NCI-H82 treated with DMSO at 0.1 percent for 48 hours (cell line): Measurements from ENCODE around the gene FAM53B.

ENCODE experiments used
- DNase-seq: peaks from one replicate; lab custom pipeline; 2025; ENCODE audit not compliant: unreplicated experiment; lab: John Stamatoyannopoulos, UW

FAM53B gene

GRCh38 chr10:124680675-124681074 lies 63.5 kb downstream of the FAM53B start:
- no peak for DNase-seq

GRCh38 chr10:124679401-124679800 lies 64.8 kb downstream of the FAM53B start:
- DNase-seq, result no peak

GRCh38 chr10:124678557-124679240 lies 65.5 kb downstream of the FAM53B start:
- DNase-seq, result no peak

- DNase-seq, result no peak
Observed at GRCh38 chr10:124677749-124678556, 66.2 kb downstream of the FAM53B start.

GRCh38 chr10:124677293-124677699 lies 66.9 kb downstream of the FAM53B start:
- no peak for DNase-seq

- no peak for DNase-seq
Observed at GRCh38 chr10:124676416-124677062, 67.6 kb downstream of the FAM53B start.

- DNase-seq, result no peak
Observed at GRCh38 chr10:124675824-124676223, 68.4 kb downstream of the FAM53B start.

- no peak for DNase-seq
Observed at GRCh38 chr10:124675261-124675660, 68.9 kb downstream of the FAM53B start.

- DNase-seq, result no peak
Observed at GRCh38 chr10:124674768-124675222, 69.4 kb downstream of the FAM53B start.

- DNase-seq, result no peak
Observed at GRCh38 chr10:124672181-124672638, 72.0 kb downstream of the FAM53B start.

GRCh38 chr10:124671486-124672075 lies 72.6 kb downstream of the FAM53B start:
- no peak for DNase-seq

- no peak for DNase-seq
Observed at GRCh38 chr10:124670849-124671248, 73.3 kb downstream of the FAM53B start.

GRCh38 chr10:124669824-124670654 lies 74.1 kb downstream of the FAM53B start:
- no peak for DNase-seq

- no peak for DNase-seq
Observed at GRCh38 chr10:124669141-124669823, 74.9 kb downstream of the FAM53B start.

- no peak for DNase-seq
Observed at GRCh38 chr10:124668517-124669051, 75.6 kb downstream of the FAM53B start.

GRCh38 chr10:124667425-124668345 lies 76.5 kb downstream of the FAM53B start:
- no peak for DNase-seq

- no peak for DNase-seq
Observed at GRCh38 chr10:124666494-124666893, 77.7 kb downstream of the FAM53B start.

GRCh38 chr10:124665980-124666379 lies 78.2 kb downstream of the FAM53B start:
- DNase-seq, result no peak

GRCh38 chr10:124665558-124665957 lies 78.6 kb downstream of the FAM53B start:
- no peak for DNase-seq
